HEK293 (cell line): ENCODE data around the gene H2AZ2.

Source experiments
- CTCF ChIP-seq: fragments of 450-650 bp; formaldehyde crosslinking; IDR thresholded peaks from 2 replicates; pipeline ENCODE4 v1.5.1; 2016; ENCODE audit warnings: missing biosample characterization, missing genetic modification characterization
- PATZ1 ChIP-seq: fragments of 450-650 bp; formaldehyde crosslinking; IDR thresholded peaks from 2 replicates; pipeline ENCODE4 v1.5.1; 2016; ENCODE audit warnings: missing biosample characterization, missing genetic modification characterization
- PRDM10 ChIP-seq: fragments of 450-650 bp; formaldehyde crosslinking; IDR thresholded peaks from 2 replicates; pipeline ENCODE4 v1.5.1; 2016; ENCODE audit warnings: missing biosample characterization, missing genetic modification characterization
- REST ChIP-seq: fragments of 450-650 bp; formaldehyde crosslinking; IDR thresholded peaks from 2 replicates; pipeline ENCODE4 v1.5.1; 2016; ENCODE audit warnings: missing biosample characterization, missing genetic modification characterization
- ZFP3 ChIP-seq: fragments of 450-650 bp; formaldehyde crosslinking; IDR thresholded peaks from 2 replicates; pipeline ENCODE4 v1.5.1; 2016; ENCODE audit warnings: low read depth, missing biosample characterization, missing genetic modification characterization
- ZNF221 ChIP-seq: fragments of 450-650 bp; formaldehyde crosslinking; IDR thresholded peaks from 2 replicates; pipeline ENCODE4 v1.5.1; 2017; ENCODE audit warnings: missing biosample characterization, missing genetic modification characterization, borderline replicate concordance
- ZNF302 ChIP-seq: fragments of 450-650 bp; formaldehyde crosslinking; IDR thresholded peaks from 2 replicates; pipeline ENCODE4 v1.5.1; 2016; ENCODE audit warnings: missing biosample characterization, missing genetic modification characterization, low read depth
- ZNF514 ChIP-seq: fragments of 450-650 bp; formaldehyde crosslinking; IDR thresholded peaks from 2 replicates; pipeline ENCODE4 v1.5.1; 2016; ENCODE audit warnings: missing biosample characterization, missing genetic modification characterization
- ZNF555 ChIP-seq: fragments of 450-650 bp; formaldehyde crosslinking; conservative IDR thresholded peaks from 2 replicates; pipeline ENCODE4 v1.5.1; 2017; ENCODE audit warnings: missing biosample characterization, mild to moderate bottlenecking, missing genetic modification characterization, inconsistent platforms
- ZNF571 ChIP-seq: fragments of 450-650 bp; formaldehyde crosslinking; IDR thresholded peaks from 2 replicates; pipeline ENCODE4 v1.5.0; 2017; ENCODE audit warnings: missing biosample characterization, missing genetic modification characterization
- ZNF707 ChIP-seq: fragments of 450-650 bp; formaldehyde crosslinking; IDR thresholded peaks from 2 replicates; pipeline ENCODE4 v1.5.1; 2016; ENCODE audit warnings: missing biosample characterization, missing genetic modification characterization
- ZNF76 ChIP-seq: fragments of 450-650 bp; formaldehyde crosslinking; IDR thresholded peaks from 2 replicates; pipeline ENCODE4; 2016; ENCODE audit warnings: low read depth, missing biosample characterization, missing genetic modification characterization, borderline replicate concordance

GRCh38 chr7:44805950-44806349 is 41.9 kb downstream of the H2AZ2 start:
- TF ChIP-seq ZNF221 (tag by site-specific recombination) (no peak), ZNF514 (tag by site-specific recombination) (no peak), CTCF (tag by site-specific recombination) (no peak), ZNF302 (tag by site-specific recombination) (no peak), PRDM10 (tag by site-specific recombination) (no peak), PATZ1 (tag by site-specific recombination) (no peak), ZNF76 (no peak), ZNF707 (no peak), ZNF555 (tag by site-specific recombination) (no peak), ZFP3 (tag by site-specific recombination) (no peak), ZNF571 (no peak), REST (no peak)
